ENCODE results near the gene JUP. TPM values are rescaled to one million over a fixed set of nuclear protein-coding genes. Genes with fewer than 3 reads are reported as not detected.
A peak's percentile ranks its signal among the peaks of the same experiment; 100 is the strongest.

The JUP gene
- total RNA-seq, 1 donor from 2014 or later = 0.14 TPM

- Mint-ChIP-seq H3K27ac (no peak overlapping the region), H3K4me3 (no peak overlapping the region), H3K36me3 (ENCODE audit: low read depth) (no peaks in the 10 kb centered on the region), H3K4me1 (no peaks in the 10 kb centered on the region), H3K27me3 (no peaks in the 10 kb centered on the region), H3K9me3 (no peaks in the 10 kb centered on the region)
- intact Hi-C loops (cut with micrococcal nuclease) = no loop called here
- DNase-seq = no peak
Measured at GRCh38 chr17:41767324-41768042, 19.0 kb downstream of the JUP start.

DNA sequence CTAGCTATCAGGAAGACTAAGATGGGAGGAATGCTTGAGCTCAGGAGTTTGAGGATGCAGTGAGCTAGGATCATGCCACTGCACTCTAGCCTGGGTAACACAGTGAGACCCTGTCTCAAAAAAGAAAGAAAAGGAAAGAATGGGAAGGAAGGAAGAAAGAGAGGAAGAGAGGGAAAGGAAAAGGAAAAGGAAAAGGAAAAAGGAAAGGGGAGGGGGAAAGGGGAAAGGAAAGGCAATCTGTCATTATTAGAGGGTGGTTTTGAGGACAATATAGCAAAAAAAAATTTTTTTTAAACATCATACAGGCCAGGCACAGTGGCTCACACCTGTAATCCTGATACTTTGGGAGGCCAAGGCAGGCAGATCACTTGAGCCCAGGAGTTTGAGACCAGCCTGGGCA, 20.4 kb downstream of the JUP start:
- DNase-seq = no peak
- Mint-ChIP-seq H3K27me3 (no peaks in the 10 kb centered on the region), H3K27ac (no peak overlapping the region), H3K4me1 (no peaks in the 10 kb centered on the region), H3K9me3 (no peaks in the 10 kb centered on the region), H3K4me3 (no peak overlapping the region), H3K36me3 (ENCODE audit: low read depth) (no peaks in the 10 kb centered on the region)
- intact Hi-C loops (cut with micrococcal nuclease) = no loop called here

GRCh38 chr17:41763327-41763726, 23.2 kb downstream of the JUP start:
- Mint-ChIP-seq H3K36me3 (ENCODE audit: low read depth) (no peaks in the 10 kb centered on the region), H3K27me3 (no peaks in the 10 kb centered on the region), H3K4me3 (no peak overlapping the region), H3K9me3 (no peaks in the 10 kb centered on the region), H3K27ac (no peak overlapping the region), H3K4me1 (no peaks in the 10 kb centered on the region)
- no peak for DNase-seq
- intact Hi-C loops (cut with micrococcal nuclease) = no loop called here

- no peaks in the 10 kb centered on the region for H3K9me3 Mint-ChIP-seq
- no peaks in the 10 kb centered on the region for H3K4me1 Mint-ChIP-seq
- H3K4me3 Mint-ChIP-seq = no peak overlapping the region
- no peaks in the 10 kb centered on the region for H3K36me3 Mint-ChIP-seq (ENCODE audit: low read depth)
- no peak for DNase-seq
- H3K27ac Mint-ChIP-seq = no peak overlapping the region
- H3K27me3 Mint-ChIP-seq = no peaks in the 10 kb centered on the region
- intact Hi-C loops (cut with micrococcal nuclease) = no loop called here
Measured at GRCh38 chr17:41762841-41763240, 23.7 kb downstream of the JUP start.

DNA sequence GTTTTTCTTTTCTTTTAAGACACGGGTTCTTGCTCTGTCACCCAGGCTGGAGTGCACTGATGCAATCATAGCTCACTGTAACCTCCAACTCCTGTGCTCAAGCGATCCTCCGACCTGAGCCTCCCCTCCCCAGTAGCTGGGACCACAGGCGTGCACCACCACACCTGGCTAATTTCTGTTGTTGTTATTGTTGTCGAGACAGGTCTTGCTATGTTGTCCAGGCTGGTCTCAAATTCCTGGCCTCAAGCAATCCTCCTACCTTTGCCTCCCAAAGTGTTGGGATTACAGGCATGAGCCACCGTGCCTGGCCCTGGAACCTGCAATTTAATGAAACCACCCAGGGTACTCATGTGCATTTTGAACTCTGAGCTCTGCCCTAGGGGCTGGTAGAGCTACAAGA, 24.1 kb downstream of the JUP start:
- DNase-seq = no peak
- Mint-ChIP-seq H3K4me1 (no peaks in the 10 kb centered on the region), H3K27ac (no peak overlapping the region), H3K9me3 (no peaks in the 10 kb centered on the region), H3K27me3 (no peaks in the 10 kb centered on the region), H3K4me3 (no peak overlapping the region), H3K36me3 (ENCODE audit: low read depth) (no peaks in the 10 kb centered on the region)
- intact Hi-C loops (cut with micrococcal nuclease) = no loop called here

GRCh38 chr17:41760878-41761277, 25.6 kb downstream of the JUP start:
- H3K36me3 Mint-ChIP-seq (ENCODE audit: low read depth) = no peaks in the 10 kb centered on the region
- DNase-seq = no peak
- H3K4me3 Mint-ChIP-seq = no peak overlapping the region
- H3K9me3 Mint-ChIP-seq = no peaks in the 10 kb centered on the region
- H3K4me1 Mint-ChIP-seq = no peaks in the 10 kb centered on the region
- intact Hi-C loops (cut with micrococcal nuclease) = no loop called here
- H3K27ac Mint-ChIP-seq = no peak overlapping the region
- H3K27me3 Mint-ChIP-seq = no peaks in the 10 kb centered on the region

DNA sequence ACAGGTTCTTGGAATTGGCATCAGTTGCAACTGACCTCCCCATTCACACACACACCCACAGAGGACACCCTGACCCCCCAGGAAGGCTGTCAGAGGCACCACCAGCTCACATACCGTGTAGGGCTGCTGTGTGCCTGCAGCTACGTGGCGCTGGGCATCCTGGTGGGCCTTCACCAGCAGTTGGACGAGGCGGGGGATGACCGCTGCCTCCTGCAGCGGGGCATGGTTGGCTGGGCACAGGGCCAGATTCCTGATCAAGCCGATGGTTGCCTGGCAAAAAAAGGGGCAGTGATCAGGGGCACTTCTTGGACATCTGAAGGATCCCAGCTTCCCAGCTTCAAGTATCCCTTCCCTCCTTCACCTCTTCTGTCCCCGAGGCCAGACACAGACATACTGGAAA, 27.9 kb downstream of the JUP start:
- Mint-ChIP-seq H3K36me3 (ENCODE audit: low read depth) (no peaks in the 10 kb centered on the region), H3K27ac (no peak overlapping the region), H3K4me3 (no peak overlapping the region), H3K9me3 (no peaks in the 10 kb centered on the region), H3K4me1 (no peaks in the 10 kb centered on the region), H3K27me3 (no peaks in the 10 kb centered on the region)
- intact Hi-C loops (cut with micrococcal nuclease) = no loop called here
- no peak for DNase-seq

DNA sequence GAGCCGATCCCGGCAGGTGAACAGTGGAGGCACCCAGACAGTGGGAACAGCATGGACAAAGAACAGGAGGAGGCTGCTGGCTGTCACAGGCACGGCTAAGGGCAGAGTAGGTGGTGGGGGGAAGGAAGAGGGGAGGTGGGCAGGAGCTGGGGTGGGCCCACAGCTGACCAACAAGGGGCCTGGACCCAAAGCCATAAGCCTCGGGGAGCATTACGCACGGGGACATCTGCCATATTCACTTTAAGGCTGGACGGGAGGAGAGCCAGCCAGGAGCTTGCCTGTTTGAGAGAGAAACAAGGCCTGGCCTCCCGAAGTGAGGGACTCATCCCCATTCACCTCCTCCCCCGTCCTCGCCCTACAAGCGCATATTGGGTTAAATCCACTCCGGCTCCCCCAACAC, 32.4 kb downstream of the JUP start:
- Mint-ChIP-seq H3K4me1 (no peaks in the 10 kb centered on the region), H3K27ac (no peak overlapping the region), H3K4me3 (no peak overlapping the region), H3K36me3 (ENCODE audit: low read depth) (no peaks in the 10 kb centered on the region), H3K9me3 (no peaks in the 10 kb centered on the region), H3K27me3 (peaks cover 2% of the 10 kb centered on the region)
- DNase-seq = no peak
- intact Hi-C loops (cut with micrococcal nuclease) = no loop called here

DNA sequence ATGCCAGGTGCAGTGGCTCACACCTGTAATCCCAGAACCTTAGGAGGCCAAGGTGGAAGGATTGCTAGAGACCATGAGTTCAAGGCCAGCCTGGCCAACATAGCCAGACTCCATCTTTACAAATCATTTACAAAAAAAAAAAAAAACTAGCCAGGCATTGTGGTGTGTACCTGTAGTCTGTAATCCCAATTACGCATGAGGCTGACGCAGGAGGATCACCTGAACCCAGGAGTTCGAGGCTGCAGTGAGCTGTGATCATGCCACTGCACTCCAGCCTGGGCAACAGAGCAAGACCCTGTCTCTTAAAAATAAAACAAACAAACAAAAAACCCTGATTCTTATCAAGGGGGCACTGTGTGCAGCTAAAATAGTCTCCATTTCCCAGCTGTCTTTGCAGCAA, 35.2 kb downstream of the JUP start:
- Mint-ChIP-seq H3K27me3 (peaks cover 5% of the 10 kb centered on the region), H3K36me3 (ENCODE audit: low read depth) (no peaks in the 10 kb centered on the region), H3K4me1 (no peaks in the 10 kb centered on the region), H3K9me3 (no peaks in the 10 kb centered on the region), H3K4me3 (no peak overlapping the region), H3K27ac (no peak overlapping the region)
- no peak for DNase-seq
- intact Hi-C loops (cut with micrococcal nuclease) = no loop called here

DNA sequence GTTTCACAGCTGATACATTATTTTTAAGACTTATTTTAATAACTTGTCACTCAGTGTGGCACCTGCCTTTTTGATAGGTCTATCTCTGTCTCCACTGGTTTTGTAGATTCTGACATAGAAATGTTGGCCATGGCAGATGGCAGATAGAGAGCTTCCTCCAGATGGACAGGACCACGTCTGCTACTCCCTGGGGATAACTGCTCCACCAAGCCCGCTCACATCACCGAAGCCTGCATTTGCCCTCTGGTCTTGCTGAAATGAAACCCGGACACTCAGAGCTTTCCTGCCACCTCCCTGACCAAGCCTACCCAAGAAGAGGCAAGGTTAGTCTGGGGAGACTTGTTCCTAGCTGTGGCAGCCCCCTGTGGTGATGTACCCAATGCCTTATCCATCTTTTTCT, 35.6 kb downstream of the JUP start:
- H3K27me3 Mint-ChIP-seq = peaks cover 6% of the 10 kb centered on the region
- intact Hi-C loops (cut with micrococcal nuclease) = no loop called here
- no peaks in the 10 kb centered on the region for H3K36me3 Mint-ChIP-seq (ENCODE audit: low read depth)
- no peak overlapping the region for H3K4me3 Mint-ChIP-seq
- no peaks in the 10 kb centered on the region for H3K9me3 Mint-ChIP-seq
- H3K4me1 Mint-ChIP-seq = no peaks in the 10 kb centered on the region
- no peak for DNase-seq
- H3K27ac Mint-ChIP-seq = no peak overlapping the region

DNA sequence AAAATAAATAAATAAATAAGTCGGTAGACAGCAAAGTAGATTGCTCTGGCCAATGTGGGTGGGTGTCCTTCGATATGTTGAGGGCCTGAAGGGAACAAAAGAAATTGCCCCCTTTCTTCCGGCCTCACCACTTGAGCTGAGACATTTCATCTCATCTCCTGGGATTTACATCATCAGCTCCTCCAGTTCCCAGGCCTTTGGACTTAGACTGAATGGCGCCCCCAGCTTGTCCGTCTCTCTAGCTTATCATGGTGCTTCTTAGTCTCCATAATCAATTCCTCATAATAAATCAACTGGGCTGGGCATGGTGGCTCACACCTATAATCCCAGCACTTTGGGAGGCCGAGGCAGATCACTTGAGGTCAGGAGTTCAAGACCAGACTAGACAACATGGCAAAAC, 38.2 kb downstream of the JUP start:
- Mint-ChIP-seq H3K9me3 (no peaks in the 10 kb centered on the region), H3K36me3 (ENCODE audit: low read depth) (no peaks in the 10 kb centered on the region), H3K27me3 (peaks cover 6% of the 10 kb centered on the region), H3K4me3 (no peak overlapping the region), H3K4me1 (no peaks in the 10 kb centered on the region), H3K27ac (no peak overlapping the region)
- DNase-seq = no peak
- intact Hi-C loops (cut with micrococcal nuclease) = no loop called here

GRCh38 chr17:41741709-41742108, 44.8 kb downstream of the JUP start:
- Mint-ChIP-seq H3K27ac (no peak overlapping the region), H3K9me3 (no peaks in the 10 kb centered on the region), H3K36me3 (ENCODE audit: low read depth) (no peaks in the 10 kb centered on the region), H3K4me3 (no peak overlapping the region), H3K4me1 (peaks cover 5% of the 10 kb centered on the region), H3K27me3 (peaks cover 10% of the 10 kb centered on the region)
- intact Hi-C loops (cut with micrococcal nuclease) = no loop called here
- no peak for DNase-seq

DNA sequence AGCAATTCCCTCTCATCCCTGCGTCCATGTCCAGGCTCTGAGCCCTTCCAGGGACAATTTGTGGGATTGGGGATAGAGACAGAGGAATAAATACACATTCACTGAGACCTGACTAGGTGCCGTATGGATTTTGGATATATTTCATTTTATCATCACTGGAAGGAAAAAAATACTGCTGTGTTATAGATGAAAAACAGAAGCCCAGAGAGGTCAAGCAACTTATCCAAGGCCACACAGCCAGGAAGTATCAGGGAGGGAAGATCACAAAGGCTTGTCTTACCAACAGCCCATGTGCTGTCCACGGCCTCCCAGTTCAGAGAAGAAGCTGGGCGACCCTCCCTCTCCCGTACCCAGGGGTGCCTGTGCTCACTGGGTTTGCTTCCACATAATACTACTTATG, 46.0 kb downstream of the JUP start:
- Mint-ChIP-seq H3K27ac (no peak overlapping the region), H3K27me3 (peaks cover 17% of the 10 kb centered on the region), H3K9me3 (no peaks in the 10 kb centered on the region)

DNA sequence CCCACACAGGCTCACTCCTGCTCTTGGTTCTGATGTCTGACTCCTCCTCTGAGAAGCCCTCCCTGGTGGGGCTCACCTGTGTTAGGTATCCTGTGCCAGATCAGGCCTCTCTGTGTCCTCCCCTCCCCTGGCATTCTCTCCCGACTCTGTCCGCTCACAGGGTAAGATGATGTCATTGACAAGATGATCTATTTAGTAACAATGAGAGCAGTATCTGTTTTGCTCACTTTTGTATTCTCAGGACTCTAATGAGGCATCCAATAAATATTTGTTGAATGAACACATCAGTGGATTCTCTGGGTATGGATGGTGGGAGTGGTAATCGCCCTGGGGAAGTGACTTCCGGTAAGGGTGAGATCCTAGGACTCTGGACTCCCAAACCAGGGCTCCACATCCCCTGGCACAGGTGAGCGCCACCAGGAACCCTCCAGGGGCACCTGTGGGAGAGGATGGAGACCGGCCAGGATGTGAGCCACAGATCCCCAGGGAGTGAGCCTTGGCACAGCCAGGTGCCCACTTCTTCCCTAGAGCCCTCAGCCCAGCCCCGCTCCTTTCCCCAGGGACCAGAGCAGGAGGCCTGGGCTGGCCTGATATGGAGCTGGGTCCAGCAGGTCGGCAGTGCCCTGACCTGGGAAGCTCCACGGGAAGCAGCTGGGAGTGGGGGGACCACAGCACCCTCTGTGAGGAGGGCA, 46.7 kb downstream of the JUP start:
- Mint-ChIP-seq H3K27ac (peak overlapping the region; percentile 0), H3K4me1 (peaks cover 7% of the 10 kb centered on the region)

More for the DNA sequence above, 46.0 kb downstream of the JUP start:
- DNase-seq = no peak
- intact Hi-C loops (cut with micrococcal nuclease) = no loop called here
- H3K4me1 Mint-ChIP-seq = peaks cover 5% of the 10 kb centered on the region
- H3K4me3 Mint-ChIP-seq = no peak overlapping the region
- H3K36me3 Mint-ChIP-seq (ENCODE audit: low read depth) = no peaks in the 10 kb centered on the region

DNA sequence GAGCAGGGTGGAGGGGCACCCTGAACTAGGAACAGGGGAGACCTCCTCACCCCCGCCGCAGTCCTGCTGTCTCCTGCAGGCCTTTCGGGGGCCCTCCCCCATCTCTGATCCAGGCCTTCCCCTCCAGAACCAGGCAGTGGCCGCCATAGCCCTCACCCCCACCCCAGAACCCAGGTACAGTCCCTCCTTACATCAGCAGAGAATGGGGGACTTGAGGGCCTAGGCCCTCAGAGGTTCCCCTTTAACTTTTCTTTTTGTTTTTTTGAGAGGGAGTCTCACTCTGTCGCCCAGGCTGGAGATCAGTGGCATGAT, 47.8 kb downstream of the JUP start:
- Mint-ChIP-seq H3K4me1 (peaks cover 9% of the 10 kb centered on the region), H3K27me3 (peaks cover 21% of the 10 kb centered on the region), H3K27ac (no peak overlapping the region), H3K36me3 (ENCODE audit: low read depth) (no peaks in the 10 kb centered on the region), H3K4me3 (no peak overlapping the region), H3K9me3 (no peaks in the 10 kb centered on the region)
- intact Hi-C loops (cut with micrococcal nuclease) = loop anchor here (1.0 to 5.0 kb wide), 3 partner anchors 49 to 147 kb away; partner anchors contain the start of gene JUP
- no peak for DNase-seq

More for the DNA sequence above, 46.7 kb downstream of the JUP start:
- intact Hi-C loops (cut with micrococcal nuclease) = loop anchor here (5.0 kb wide), 1 partner anchor 47 kb away; the partner anchor contains the start of gene JUP
- DNase-seq = no peak
- Mint-ChIP-seq H3K4me3 (no peak overlapping the region), H3K9me3 (no peaks in the 10 kb centered on the region), H3K36me3 (ENCODE audit: low read depth) (no peaks in the 10 kb centered on the region), H3K27me3 (peaks cover 20% of the 10 kb centered on the region)

Measured in activated CD4-positive, alpha-beta T cell treated with anti-CD3 and anti-CD28 coated beads, Interleukin-2, amount 10 ng/mL, durations not matched to agents 24 days and 14 days (primary cell).